Fibroblast of villous mesenchyme (primary cell): Measurements from ENCODE around the gene PDP2. TPM values are rescaled to one million over a fixed set of nuclear protein-coding genes. Genes with fewer than 3 reads are reported as not detected.

ENCODE experiments used
- DNase-seq: peaks from one replicate; pipeline ENCODE4 v3.0.0-alpha.2; 2010; ENCODE audit warnings: low read depth
- H3K4me3 ChIP-seq: 2 replicates; pipeline ENCODE4 v1.5.1; 2011; ENCODE audit warnings: low read depth, mild to moderate bottlenecking, low read length
- CTCF ChIP-seq: IDR thresholded peaks from 2 replicates; pipeline ENCODE4 v1.5.1; 2012; ENCODE audit warnings: low read depth, mild to moderate bottlenecking, low read length; ENCODE audit not compliant: insufficient read depth
- total RNA-seq: library from RNA; depleted of rRNA; stranded (reverse); fragments of >200 nt; gene quantifications from 2 replicates; pipeline ENCODE4 v1.2.3, GENCODE V29; 2012

PDP2 gene
- total RNA-seq, 1 donor, result 25.9 TPM

- no peak for TF ChIP-seq CTCF
- DNase-seq, result no peak
Measured at GRCh38 chr16:66913081-66913480, 32.8 kb downstream of the PDP2 start.

GRCh38 chr16:66913711-66914110 lies 33.4 kb downstream of the PDP2 start:
- TF ChIP-seq CTCF, result no peak
- no peak for DNase-seq
- H3K4me3 ChIP-seq, result no peak overlapping the region

More at GRCh38 chr16:66913081-66913480, 32.8 kb downstream of the PDP2 start:
- H3K4me3 ChIP-seq, result no peak overlapping the region

- TF ChIP-seq CTCF, result no peak
- no peak for DNase-seq
- no peak overlapping the region for H3K4me3 ChIP-seq
Measured at GRCh38 chr16:66914541-66914940, 34.2 kb downstream of the PDP2 start.

- no peak for TF ChIP-seq CTCF
- DNase-seq, result no peak
- no peak overlapping the region for H3K4me3 ChIP-seq
Measured at GRCh38 chr16:66915041-66915440, 34.7 kb downstream of the PDP2 start.

- H3K4me3 ChIP-seq, result no peak overlapping the region
- no peak for DNase-seq
- TF ChIP-seq CTCF, result no peak
Measured at GRCh38 chr16:66916518-66916917, 36.2 kb downstream of the PDP2 start.

GRCh38 chr16:66917741-66918140 lies 37.4 kb downstream of the PDP2 start:
- DNase-seq, result no peak
- TF ChIP-seq CTCF, result no peak

GRCh38 chr16:66918355-66918754 lies 38.0 kb downstream of the PDP2 start:
- H3K4me3 ChIP-seq, result no peak overlapping the region
- no peak for DNase-seq
- TF ChIP-seq CTCF, result no peak

More at GRCh38 chr16:66917741-66918140, 37.4 kb downstream of the PDP2 start:
- no peak overlapping the region for H3K4me3 ChIP-seq
